ENCODE results near the gene SPON1.

DNA sequence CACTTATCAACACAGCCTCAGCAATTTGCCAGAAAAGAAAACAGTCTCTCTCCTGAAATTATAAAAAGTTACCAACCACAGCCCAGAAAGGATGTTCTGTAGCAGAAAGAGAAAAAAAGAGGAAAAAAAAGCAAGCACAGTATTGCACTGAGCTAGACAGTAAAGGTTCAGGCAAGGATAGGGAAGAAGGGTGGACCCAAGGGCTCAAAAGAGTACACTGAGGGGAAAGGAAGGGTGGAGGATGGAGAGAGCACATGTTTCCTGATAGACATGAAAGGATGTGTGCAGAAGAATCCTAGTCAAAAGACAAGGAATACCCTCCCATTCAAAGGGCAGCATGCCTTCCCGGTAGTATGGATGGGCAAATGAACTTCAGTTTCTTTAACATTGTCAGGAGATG, 337.4 kb downstream of the SPON1 start:
- TF ChIP-seq POLR2AphosphoS5 (IDR thresholded peaks at IDR 0.05): no peak
- TF ChIP-seq, protein P1, sequence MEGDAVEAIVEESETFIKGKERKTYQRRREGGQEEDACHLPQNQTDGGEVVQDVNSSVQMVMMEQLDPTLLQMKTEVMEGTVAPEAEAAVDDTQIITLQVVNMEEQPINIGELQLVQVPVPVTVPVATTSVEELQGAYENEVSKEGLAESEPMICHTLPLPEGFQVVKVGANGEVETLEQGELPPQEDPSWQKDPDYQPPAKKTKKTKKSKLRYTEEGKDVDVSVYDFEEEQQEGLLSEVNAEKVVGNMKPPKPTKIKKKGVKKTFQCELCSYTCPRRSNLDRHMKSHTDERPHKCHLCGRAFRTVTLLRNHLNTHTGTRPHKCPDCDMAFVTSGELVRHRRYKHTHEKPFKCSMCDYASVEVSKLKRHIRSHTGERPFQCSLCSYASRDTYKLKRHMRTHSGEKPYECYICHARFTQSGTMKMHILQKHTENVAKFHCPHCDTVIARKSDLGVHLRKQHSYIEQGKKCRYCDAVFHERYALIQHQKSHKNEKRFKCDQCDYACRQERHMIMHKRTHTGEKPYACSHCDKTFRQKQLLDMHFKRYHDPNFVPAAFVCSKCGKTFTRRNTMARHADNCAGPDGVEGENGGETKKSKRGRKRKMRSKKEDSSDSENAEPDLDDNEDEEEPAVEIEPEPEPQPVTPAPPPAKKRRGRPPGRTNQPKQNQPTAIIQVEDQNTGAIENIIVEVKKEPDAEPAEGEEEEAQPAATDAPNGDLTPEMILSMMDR (IDR thresholded peaks at IDR 0.05): no peak
- TF ChIP-seq POLR2A (IDR thresholded peaks at IDR 0.05): no peak

Measured in transverse colon (tissue), 4 donors.